Suprapubic skin (tissue), 4 donors: ENCODE results near the gene CLIP4. TPM values are rescaled to one million over a fixed set of nuclear protein-coding genes. Genes with fewer than 3 reads are reported as not detected.

Source experiments
- DNase-seq, 2 donors: peaks; one replicate each; pipeline ENCODE4 v3.0.0-alpha.2; 2019; ENCODE audit warnings: low spot score in 2 of 2
- H3K27ac ChIP-seq: fragments of 200-600 bp; sonication (generic); one replicate; pipeline ENCODE4 v1.5.1; 2019
- H3K27me3 ChIP-seq: fragments of 200-600 bp; sonication (generic); one replicate; pipeline ENCODE4 v1.5.1; 2019
- H3K36me3 ChIP-seq: fragments of 200-600 bp; sonication (generic); one replicate; pipeline ENCODE4 v1.5.1; 2019
- H3K4me1 ChIP-seq: fragments of 200-600 bp; sonication (generic); one replicate; pipeline ENCODE4 v1.5.1; 2019
- H3K4me3 ChIP-seq: fragments of 200-600 bp; sonication (generic); one replicate; pipeline ENCODE4 v1.5.1; 2019; ENCODE audit warnings: mild to moderate bottlenecking
- H3K9me3 ChIP-seq: fragments of 200-600 bp; sonication (generic); one replicate; pipeline ENCODE4 v1.5.1; 2019
- EP300 ChIP-seq: sonication (generic); formaldehyde crosslinking; IDR thresholded peaks from one replicate; pipeline ENCODE4 v1.6.1; 2017; ENCODE audit warnings: antibody characterized with exemption
- POLR2A ChIP-seq, 2 donors: fragments of 450-650 bp; IDR thresholded peaks; one replicate each; pipeline ENCODE4 v1.6.1; 2017; ENCODE audit warnings: antibody characterized with exemption in 2 of 2, mild to moderate bottlenecking in 2 of 2, moderate library complexity in 2 of 2
- POLR2AphosphoS5 ChIP-seq, 3 donors: sonication (generic); formaldehyde crosslinking; IDR thresholded peaks; one replicate each; pipeline ENCODE4 v1.6.1; 2017; ENCODE audit warnings: antibody characterized with exemption in 3 of 3
- WGBS: methylation state at CpG from one replicate; pipeline ENCODE4 v1.1.5; 2018; 5-methylcytosine and 5-hydroxymethylcytosine counted together
- total RNA-seq, 4 donors: library from RNA; depleted of rRNA; stranded (reverse); fragments of >200 nt; gene quantifications; one replicate each; pipeline ENCODE4 v1.1.0, GENCODE V29; 2016
- TF ChIP-seq, protein P1 (sequence below), 2 donors: fragments of 200-600 bp in 1 of 2; fragments of 450-650 bp in 1 of 2; sonication (generic) in 1 of 2; IDR thresholded peaks; one replicate each; pipeline ENCODE4 v1.5.1; 2016 to 2019; ENCODE audit warnings: antibody characterized with exemption in 2 of 2, mild to moderate bottlenecking in 1 of 2, moderate library complexity in 1 of 2

Gene CLIP4
- total RNA-seq, 4 donors from 2014 or later, result 61.9 to 173 (median 67.4) TPM

DNA sequence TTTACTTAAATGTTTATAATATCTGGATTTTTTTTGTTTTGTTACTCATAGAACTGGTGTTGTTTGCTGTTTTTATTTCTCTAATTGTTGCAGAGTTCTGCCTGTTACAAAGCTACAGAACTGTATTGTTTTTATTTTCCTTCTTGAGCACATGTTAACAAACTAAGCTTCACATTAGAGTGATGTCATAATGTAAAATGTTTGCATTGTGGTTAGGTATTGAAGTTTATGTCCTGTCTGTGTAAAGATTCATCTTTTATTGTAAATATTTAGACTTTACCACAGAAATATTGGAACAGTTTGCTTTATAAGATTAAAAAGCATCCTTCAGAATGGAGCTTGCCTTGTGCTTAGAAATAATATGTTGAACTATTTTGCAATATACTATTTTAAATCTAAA, 67.7 kb downstream of the CLIP4 start:
- no peak overlapping the region for H3K4me3 ChIP-seq
- TF ChIP-seq POLR2A (IDR thresholded peaks at IDR 0.05) (no peak), POLR2AphosphoS5 (IDR thresholded peaks at IDR 0.05) (no peak), EP300 (no peak)
- TF ChIP-seq, protein P1, sequence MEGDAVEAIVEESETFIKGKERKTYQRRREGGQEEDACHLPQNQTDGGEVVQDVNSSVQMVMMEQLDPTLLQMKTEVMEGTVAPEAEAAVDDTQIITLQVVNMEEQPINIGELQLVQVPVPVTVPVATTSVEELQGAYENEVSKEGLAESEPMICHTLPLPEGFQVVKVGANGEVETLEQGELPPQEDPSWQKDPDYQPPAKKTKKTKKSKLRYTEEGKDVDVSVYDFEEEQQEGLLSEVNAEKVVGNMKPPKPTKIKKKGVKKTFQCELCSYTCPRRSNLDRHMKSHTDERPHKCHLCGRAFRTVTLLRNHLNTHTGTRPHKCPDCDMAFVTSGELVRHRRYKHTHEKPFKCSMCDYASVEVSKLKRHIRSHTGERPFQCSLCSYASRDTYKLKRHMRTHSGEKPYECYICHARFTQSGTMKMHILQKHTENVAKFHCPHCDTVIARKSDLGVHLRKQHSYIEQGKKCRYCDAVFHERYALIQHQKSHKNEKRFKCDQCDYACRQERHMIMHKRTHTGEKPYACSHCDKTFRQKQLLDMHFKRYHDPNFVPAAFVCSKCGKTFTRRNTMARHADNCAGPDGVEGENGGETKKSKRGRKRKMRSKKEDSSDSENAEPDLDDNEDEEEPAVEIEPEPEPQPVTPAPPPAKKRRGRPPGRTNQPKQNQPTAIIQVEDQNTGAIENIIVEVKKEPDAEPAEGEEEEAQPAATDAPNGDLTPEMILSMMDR (IDR thresholded peaks at IDR 0.05), result no peak
- no peaks in the 10 kb centered on the region for H3K4me1 ChIP-seq
- DNase-seq, result no peak
- no peaks in the 10 kb centered on the region for H3K27me3 ChIP-seq
- no peaks in the 10 kb centered on the region for H3K9me3 ChIP-seq
- H3K36me3 ChIP-seq, result peaks cover 40% of the 10 kb centered on the region
- no peak overlapping the region for H3K27ac ChIP-seq

DNA sequence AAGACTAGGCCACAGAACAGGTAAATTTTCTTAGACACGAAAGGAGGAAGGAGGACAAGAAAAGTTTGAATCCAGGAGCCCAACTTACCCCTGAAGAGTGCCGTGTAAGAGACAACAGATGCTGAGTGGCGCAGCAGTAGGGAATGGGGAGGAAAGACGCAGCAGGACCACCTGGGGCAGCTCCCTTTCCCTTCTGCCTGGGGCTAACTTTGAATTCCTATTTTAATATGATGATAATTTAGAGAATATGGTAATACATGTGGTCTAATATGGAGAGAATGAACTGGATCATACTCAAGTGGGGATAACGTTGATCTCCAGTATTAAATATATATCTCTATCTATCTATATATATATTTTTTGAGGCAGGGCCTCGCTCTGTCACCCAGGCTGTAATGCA, 69.3 kb downstream of the CLIP4 start:
- no peak for TF ChIP-seq POLR2AphosphoS5 (IDR thresholded peaks at IDR 0.05)
- no peak for DNase-seq
- no peaks in the 10 kb centered on the region for H3K27me3 ChIP-seq

DNA sequence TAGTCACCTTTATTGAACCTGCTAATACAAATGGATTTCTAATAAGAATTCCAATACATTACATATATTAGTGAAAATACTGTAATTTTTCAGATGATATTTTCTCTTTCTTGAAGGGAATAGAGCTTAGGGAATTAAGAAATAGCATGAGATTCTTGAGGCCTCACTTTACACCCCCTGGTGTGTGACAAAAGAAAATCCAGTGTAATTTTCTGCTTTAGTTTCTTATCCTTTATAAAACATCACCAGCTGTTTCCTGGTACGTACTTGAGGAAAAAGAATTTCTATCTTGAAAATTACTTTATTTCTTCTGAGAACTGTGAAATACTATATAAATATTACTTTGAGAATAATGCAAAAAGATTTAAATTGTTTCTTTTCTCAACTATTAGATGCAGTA, 71.6 kb downstream of the CLIP4 start:
- Histone ChIP-seq H3K27ac (no peak overlapping the region), H3K9me3 (no peaks in the 10 kb centered on the region), H3K27me3 (no peaks in the 10 kb centered on the region), H3K4me3 (no peak overlapping the region), H3K36me3 (peaks cover 29% of the 10 kb centered on the region), H3K4me1 (no peaks in the 10 kb centered on the region)
- 93% methylated on average over 1 of the region's 1 CpG for WGBS
- no peak for DNase-seq
- TF ChIP-seq POLR2A (IDR thresholded peaks at IDR 0.05) (no peak), EP300 (no peak), POLR2AphosphoS5 (IDR thresholded peaks at IDR 0.05) (no peak)
- TF ChIP-seq, protein P1 (IDR thresholded peaks at IDR 0.05), result no peak

More for the DNA sequence above, 69.3 kb downstream of the CLIP4 start:
- 95% methylated on average over 6 of the region's 6 CpGs for WGBS
- Histone ChIP-seq H3K27ac (no peak overlapping the region), H3K36me3 (peaks cover 36% of the 10 kb centered on the region), H3K9me3 (no peaks in the 10 kb centered on the region), H3K4me3 (no peak overlapping the region), H3K4me1 (no peaks in the 10 kb centered on the region)

DNA sequence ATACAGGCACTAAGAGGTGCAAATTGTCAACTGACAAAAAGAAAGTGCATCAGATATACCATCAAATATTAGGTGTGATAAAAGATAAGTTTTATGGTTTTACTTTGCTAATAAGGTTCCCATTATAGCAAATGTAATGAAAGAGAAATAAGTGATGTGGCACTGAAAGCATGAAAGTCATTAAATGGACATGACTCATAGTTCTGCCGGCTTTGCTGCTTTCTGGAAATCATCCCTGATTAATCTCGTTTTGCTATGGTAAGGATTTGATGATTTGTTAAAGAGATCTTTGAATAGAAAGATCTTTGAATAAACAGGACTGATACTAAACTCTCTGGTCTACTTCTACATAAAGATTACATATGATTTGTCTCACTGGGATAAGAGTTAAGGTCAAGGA, 72.7 kb downstream of the CLIP4 start:
- Histone ChIP-seq H3K4me3 (no peak overlapping the region), H3K27me3 (no peaks in the 10 kb centered on the region), H3K27ac (no peak overlapping the region), H3K4me1 (no peaks in the 10 kb centered on the region), H3K9me3 (no peaks in the 10 kb centered on the region), H3K36me3 (peaks cover 26% of the 10 kb centered on the region)
- 30% methylated on average over 2 of the region's 2 CpGs for WGBS
- no peak for DNase-seq
- no peak for TF ChIP-seq POLR2AphosphoS5 (IDR thresholded peaks at IDR 0.05)
- no peak for TF ChIP-seq EP300
- TF ChIP-seq POLR2A (IDR thresholded peaks at IDR 0.05), result no peak
- TF ChIP-seq, protein P1 (IDR thresholded peaks at IDR 0.05), result no peak

DNA sequence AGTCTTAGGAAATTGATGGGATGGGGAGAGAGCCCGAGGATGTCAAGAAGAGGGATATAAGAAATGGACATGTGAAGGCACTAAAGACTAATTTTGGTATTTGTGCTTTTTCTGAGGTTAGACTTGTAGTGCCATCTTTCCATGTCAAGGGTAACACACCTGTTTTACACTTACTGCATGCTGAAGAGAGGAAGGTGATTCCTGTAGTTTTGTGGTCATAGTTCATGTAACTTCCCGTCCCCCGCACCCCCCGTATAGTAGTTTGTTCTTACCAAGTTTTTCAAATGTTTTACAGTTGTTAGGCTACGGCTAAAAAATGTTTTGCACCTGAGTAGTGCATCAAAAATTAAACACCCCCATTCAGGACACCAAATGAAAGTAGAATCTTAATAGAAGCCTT, 73.8 kb downstream of the CLIP4 start:
- 81% methylated on average over 5 of the region's 5 CpGs for WGBS
- no peaks in the 10 kb centered on the region for H3K4me1 ChIP-seq
- H3K27me3 ChIP-seq, result no peaks in the 10 kb centered on the region
- no peak for DNase-seq
- H3K36me3 ChIP-seq, result peaks cover 25% of the 10 kb centered on the region
- H3K9me3 ChIP-seq, result no peaks in the 10 kb centered on the region
- no peak overlapping the region for H3K4me3 ChIP-seq
- no peak overlapping the region for H3K27ac ChIP-seq
- TF ChIP-seq POLR2A (IDR thresholded peaks at IDR 0.05), result no peak
- no peak for TF ChIP-seq POLR2AphosphoS5 (IDR thresholded peaks at IDR 0.05)
- TF ChIP-seq, protein P1 (IDR thresholded peaks at IDR 0.05), result no peak
- TF ChIP-seq EP300, result no peak

DNA sequence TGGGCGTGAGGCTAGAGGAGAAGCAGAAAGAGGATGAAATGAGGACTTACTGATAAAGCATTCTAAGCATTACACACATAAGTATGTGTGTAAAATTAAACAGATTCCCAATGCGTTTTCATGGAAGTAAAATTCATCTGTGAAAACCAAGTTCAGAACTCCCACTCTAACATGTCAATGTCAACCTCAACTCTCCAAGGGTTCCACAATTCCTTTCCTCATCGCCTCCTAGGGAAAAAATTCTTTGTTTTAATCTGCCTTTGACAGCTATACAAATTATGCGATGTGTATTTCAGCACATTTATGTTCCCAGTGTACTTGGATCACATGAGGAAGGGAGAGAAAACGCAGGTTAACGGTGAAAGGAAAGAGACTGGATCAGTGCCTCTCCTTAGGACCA, 76.6 kb downstream of the CLIP4 start:
- Histone ChIP-seq H3K9me3 (no peaks in the 10 kb centered on the region), H3K27ac (no peak overlapping the region), H3K27me3 (no peaks in the 10 kb centered on the region), H3K36me3 (peaks cover 15% of the 10 kb centered on the region), H3K4me1 (peaks cover 2% of the 10 kb centered on the region), H3K4me3 (no peak overlapping the region)
- TF ChIP-seq EP300 (no peak), POLR2AphosphoS5 (IDR thresholded peaks at IDR 0.05) (no peak)
- no peak for DNase-seq
- 93% methylated on average over 6 of the region's 6 CpGs for WGBS
